ENCODE measurements around the gene RUNX2.

DNA sequence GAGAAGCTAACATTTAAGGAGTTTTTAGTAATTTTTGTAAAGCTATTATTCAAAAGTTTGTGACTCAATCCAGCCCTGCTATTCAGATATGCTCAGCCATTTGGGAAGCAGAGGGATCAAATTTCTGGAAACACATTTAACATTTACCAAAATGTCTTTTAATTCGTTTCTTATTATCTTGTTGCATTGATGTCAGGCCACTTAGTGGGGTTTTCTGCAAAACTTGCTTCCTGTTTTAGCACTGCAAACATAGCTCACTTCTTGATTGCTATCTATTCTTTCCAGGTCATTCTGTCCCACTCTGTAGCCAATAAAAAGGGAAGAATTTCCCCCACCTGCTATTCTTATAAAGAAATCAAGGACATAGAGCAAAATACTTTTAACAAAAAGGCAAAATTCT lies 226.5 kb downstream of the RUNX2 start:
- TF ChIP-seq, protein P1, sequence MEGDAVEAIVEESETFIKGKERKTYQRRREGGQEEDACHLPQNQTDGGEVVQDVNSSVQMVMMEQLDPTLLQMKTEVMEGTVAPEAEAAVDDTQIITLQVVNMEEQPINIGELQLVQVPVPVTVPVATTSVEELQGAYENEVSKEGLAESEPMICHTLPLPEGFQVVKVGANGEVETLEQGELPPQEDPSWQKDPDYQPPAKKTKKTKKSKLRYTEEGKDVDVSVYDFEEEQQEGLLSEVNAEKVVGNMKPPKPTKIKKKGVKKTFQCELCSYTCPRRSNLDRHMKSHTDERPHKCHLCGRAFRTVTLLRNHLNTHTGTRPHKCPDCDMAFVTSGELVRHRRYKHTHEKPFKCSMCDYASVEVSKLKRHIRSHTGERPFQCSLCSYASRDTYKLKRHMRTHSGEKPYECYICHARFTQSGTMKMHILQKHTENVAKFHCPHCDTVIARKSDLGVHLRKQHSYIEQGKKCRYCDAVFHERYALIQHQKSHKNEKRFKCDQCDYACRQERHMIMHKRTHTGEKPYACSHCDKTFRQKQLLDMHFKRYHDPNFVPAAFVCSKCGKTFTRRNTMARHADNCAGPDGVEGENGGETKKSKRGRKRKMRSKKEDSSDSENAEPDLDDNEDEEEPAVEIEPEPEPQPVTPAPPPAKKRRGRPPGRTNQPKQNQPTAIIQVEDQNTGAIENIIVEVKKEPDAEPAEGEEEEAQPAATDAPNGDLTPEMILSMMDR (IDR thresholded peaks at IDR 0.05) = no peak
- TF ChIP-seq POLR2A (IDR thresholded peaks at IDR 0.05) = no peak
